ENCODE results near the gene EGFL7.

EGFL7 gene

DNA sequence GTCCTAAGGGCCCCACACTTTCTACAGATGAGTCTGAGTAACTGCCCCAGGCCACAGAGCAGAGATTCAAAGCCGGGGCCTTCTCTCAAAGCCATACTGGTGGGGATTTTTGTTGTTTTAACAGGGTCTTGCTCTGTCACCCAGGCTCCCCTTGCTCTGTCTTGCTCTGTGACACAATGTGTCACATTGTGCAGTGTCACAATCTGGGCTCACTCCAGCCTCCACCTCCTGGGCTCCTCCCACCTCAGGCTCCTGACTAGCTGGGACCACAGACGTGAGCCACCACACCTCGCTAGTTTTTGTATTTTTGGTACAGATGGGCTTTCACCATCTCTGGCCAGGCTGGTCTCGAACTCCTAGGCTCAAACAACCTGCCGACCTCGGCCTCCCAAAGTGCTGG lies 15.9 kb downstream of the EGFL7 start:
- H3K18ac ChIP-seq (ENCODE audit: low read depth in 1 of 2, low read length in 2 of 2) = no peak overlapping the region
- H3K79me1 ChIP-seq (replicated peaks; ENCODE audit: low read length, poor library complexity, severe bottlenecking) = peaks cover 41% of the 10 kb centered on the region
- no peaks in the 10 kb centered on the region for H3K9me3 ChIP-seq (ENCODE audit: control insufficient read depth, low read length)
- no peak overlapping the region for H2BK12ac ChIP-seq (ENCODE audit: low read length in 2 of 2)
- peaks cover 27% of the 10 kb centered on the region for H3K4me1 ChIP-seq (ENCODE audit: control insufficient read depth, insufficient read depth, low read depth, low read length)
- no peak overlapping the region for H3K4ac ChIP-seq (ENCODE audit: low read depth in 1 of 2, low read length in 2 of 2)
- H3K4me2 ChIP-seq (ENCODE audit: low read length, poor library complexity, severe bottlenecking) = no peak overlapping the region
- H3K9ac ChIP-seq (ENCODE audit: low read length) = no peak overlapping the region
- H3K36me3 ChIP-seq (ENCODE audit: control insufficient read depth in 1 of 2, insufficient read depth in 2 of 2, low read depth in 1 of 2, low read length in 2 of 2) = peaks cover 5 to 52% of the 10 kb centered on the region in 2 experiments
- no peak overlapping the region for H2BK5ac ChIP-seq (ENCODE audit: low read depth, low read length, poor library complexity, severe bottlenecking)
- H2BK15ac ChIP-seq (ENCODE audit: low read depth, poor library complexity, severe bottlenecking) = no peak overlapping the region
- H3K27me3 ChIP-seq (ENCODE audit: control insufficient read depth in 1 of 2, insufficient read depth in 1 of 2, low read length in 2 of 2) = no peaks in the 10 kb centered on the region
- no peak for DNase-seq
- H4K8ac ChIP-seq (ENCODE audit: low read length) = no peak overlapping the region
- no peak overlapping the region for H2BK120ac ChIP-seq (ENCODE audit: low read depth, low read length)
- no peak overlapping the region for H3K4me3 ChIP-seq (ENCODE audit: insufficient read depth in 1 of 2, low read depth in 1 of 2, low read length in 2 of 2)
- no peak overlapping the region for H3K23ac ChIP-seq (ENCODE audit: low read length in 2 of 2)
- H3K14ac ChIP-seq (ENCODE audit: low read length in 2 of 2) = no peak overlapping the region
- 93% methylated on average over 6 of the region's 6 CpGs for WGBS
- no peak overlapping the region for H2AK5ac ChIP-seq (ENCODE audit: low read length, severe bottlenecking)
- H4K91ac ChIP-seq (ENCODE audit: low read length) = no peak overlapping the region
- no peak overlapping the region for H2AFZ ChIP-seq (ENCODE audit: low read depth, low read length)
- H3K27ac ChIP-seq (ENCODE audit: low read length, poor library complexity, severe bottlenecking) = no peak overlapping the region

DNA sequence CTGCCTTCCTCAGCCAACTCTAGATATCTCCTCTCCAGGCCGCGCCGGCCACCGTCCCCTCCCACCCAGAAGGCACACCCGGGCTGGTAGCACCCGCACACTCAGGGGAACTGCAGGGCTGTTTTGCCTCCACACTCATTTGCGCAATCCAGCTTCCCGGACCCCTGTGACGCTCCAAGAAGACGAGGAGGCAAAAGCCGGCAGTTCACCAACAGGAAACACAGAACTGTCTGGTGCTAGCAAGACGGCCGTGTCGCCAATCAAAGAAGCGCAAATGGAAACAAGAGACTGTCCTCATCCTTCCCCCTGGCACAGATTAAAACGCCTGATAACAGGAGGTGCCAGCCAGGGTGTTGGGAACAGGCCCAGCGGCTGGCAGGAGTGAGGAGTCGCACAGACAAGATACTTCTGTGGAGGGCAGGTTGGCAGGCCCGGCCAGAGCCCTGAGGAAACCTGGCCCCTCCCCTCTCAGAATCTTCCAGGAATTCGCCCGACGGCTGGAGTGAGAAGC lies 16.8 kb downstream of the EGFL7 start:
- no peak overlapping the region for H4K8ac ChIP-seq (ENCODE audit: low read length)
- H3K9ac ChIP-seq (ENCODE audit: low read length) = no peak overlapping the region
- H3K23ac ChIP-seq (ENCODE audit: low read length in 2 of 2) = no peak overlapping the region
- no peak overlapping the region for H2BK12ac ChIP-seq (ENCODE audit: low read length in 2 of 2)
- no peak overlapping the region for H3K14ac ChIP-seq (ENCODE audit: low read length in 2 of 2)
- peaks cover 46% of the 10 kb centered on the region for H3K79me1 ChIP-seq (replicated peaks; ENCODE audit: low read length, poor library complexity, severe bottlenecking)
- H2BK120ac ChIP-seq (ENCODE audit: low read depth, low read length) = no peak overlapping the region
- H3K27me3 ChIP-seq (ENCODE audit: control insufficient read depth in 1 of 2, insufficient read depth in 1 of 2, low read length in 2 of 2) = no peaks in the 10 kb centered on the region
- no peak overlapping the region for H3K4me2 ChIP-seq (ENCODE audit: low read length, poor library complexity, severe bottlenecking)
- H3K18ac ChIP-seq (ENCODE audit: low read depth in 1 of 2, low read length in 2 of 2) = no peak overlapping the region
- no peak overlapping the region for H2AFZ ChIP-seq (ENCODE audit: low read depth, low read length)
- DNase-seq = no peak
- H2AK5ac ChIP-seq (ENCODE audit: low read length, severe bottlenecking) = no peak overlapping the region
- H3K27ac ChIP-seq (ENCODE audit: low read length, poor library complexity, severe bottlenecking) = no peak overlapping the region
- H3K9me3 ChIP-seq (ENCODE audit: control insufficient read depth, low read length) = no peaks in the 10 kb centered on the region
- no peak overlapping the region for H2BK5ac ChIP-seq (ENCODE audit: low read depth, low read length, poor library complexity, severe bottlenecking)
- peaks cover 5 to 50% of the 10 kb centered on the region in 2 experiments for H3K36me3 ChIP-seq (ENCODE audit: control insufficient read depth in 1 of 2, insufficient read depth in 2 of 2, low read depth in 1 of 2, low read length in 2 of 2)
- no peak overlapping the region for H2BK15ac ChIP-seq (ENCODE audit: low read depth, poor library complexity, severe bottlenecking)
- 88% methylated on average over 21 of the region's 22 CpGs for WGBS
- no peak overlapping the region for H3K4ac ChIP-seq (ENCODE audit: low read depth in 1 of 2, low read length in 2 of 2)
- no peak overlapping the region for H4K91ac ChIP-seq (ENCODE audit: low read length)
- no peak overlapping the region for H3K4me3 ChIP-seq (ENCODE audit: insufficient read depth in 1 of 2, low read depth in 1 of 2, low read length in 2 of 2)
- H3K4me1 ChIP-seq (ENCODE audit: control insufficient read depth, insufficient read depth, low read depth, low read length) = peaks cover 25% of the 10 kb centered on the region

DNA sequence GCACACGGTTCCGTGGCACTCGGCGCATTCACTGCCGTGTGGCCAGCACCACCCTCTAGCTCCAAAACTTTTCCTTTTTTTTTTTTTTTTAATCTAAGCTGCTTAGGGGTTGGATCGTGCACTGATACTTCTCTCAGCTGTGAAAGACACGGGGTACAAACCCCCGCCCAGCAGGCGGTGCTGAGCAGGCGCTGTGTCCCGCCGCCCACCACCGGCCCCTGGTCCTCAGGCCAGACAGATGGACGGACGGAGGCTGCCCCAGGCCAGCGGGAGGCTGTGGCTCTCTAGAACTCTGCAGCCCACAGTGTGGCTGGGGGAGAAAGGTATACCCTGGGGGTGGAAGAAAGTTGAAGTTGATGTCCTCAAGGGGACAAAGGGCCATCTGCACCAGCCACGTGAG lies 18.3 kb downstream of the EGFL7 start:
- Histone ChIP-seq H3K27ac (ENCODE audit: low read length, poor library complexity, severe bottlenecking) (no peak overlapping the region), H3K36me3 (ENCODE audit: control insufficient read depth in 1 of 2, insufficient read depth in 2 of 2, low read depth in 1 of 2, low read length in 2 of 2) (peaks cover 5 to 42% of the 10 kb centered on the region in 2 experiments), H2AK5ac (ENCODE audit: low read length, severe bottlenecking) (no peak overlapping the region), H2AFZ (ENCODE audit: low read depth, low read length) (no peak overlapping the region), H2BK120ac (ENCODE audit: low read depth, low read length) (no peak overlapping the region), H3K79me1 (replicated peaks; ENCODE audit: low read length, poor library complexity, severe bottlenecking) (peaks cover 61% of the 10 kb centered on the region), H3K4me1 (ENCODE audit: control insufficient read depth, insufficient read depth, low read depth, low read length) (peaks cover 28% of the 10 kb centered on the region), H3K4me3 (ENCODE audit: insufficient read depth in 1 of 2, low read depth in 1 of 2, low read length in 2 of 2) (no peak overlapping the region), H2BK5ac (ENCODE audit: low read depth, low read length, poor library complexity, severe bottlenecking) (no peak overlapping the region), H2BK12ac (ENCODE audit: low read length in 2 of 2) (no peak overlapping the region), H3K4me2 (ENCODE audit: low read length, poor library complexity, severe bottlenecking) (no peak overlapping the region), H4K91ac (ENCODE audit: low read length) (no peak overlapping the region), H4K8ac (ENCODE audit: low read length) (no peak overlapping the region), H3K18ac (ENCODE audit: low read depth in 1 of 2, low read length in 2 of 2) (no peak overlapping the region), H2BK15ac (ENCODE audit: low read depth, poor library complexity, severe bottlenecking) (no peak overlapping the region), H3K14ac (ENCODE audit: low read length in 2 of 2) (no peak overlapping the region), H3K4ac (ENCODE audit: low read depth in 1 of 2, low read length in 2 of 2) (no peak overlapping the region), H3K9me3 (ENCODE audit: control insufficient read depth, low read length) (no peaks in the 10 kb centered on the region), H3K9ac (ENCODE audit: low read length) (no peak overlapping the region), H3K27me3 (ENCODE audit: control insufficient read depth in 1 of 2, insufficient read depth in 1 of 2, low read length in 2 of 2) (no peaks in the 10 kb centered on the region), H3K23ac (ENCODE audit: low read length in 2 of 2) (no peak overlapping the region)
- 95% methylated on average over 17 of the region's 17 CpGs for WGBS
- no peak for DNase-seq

DNA sequence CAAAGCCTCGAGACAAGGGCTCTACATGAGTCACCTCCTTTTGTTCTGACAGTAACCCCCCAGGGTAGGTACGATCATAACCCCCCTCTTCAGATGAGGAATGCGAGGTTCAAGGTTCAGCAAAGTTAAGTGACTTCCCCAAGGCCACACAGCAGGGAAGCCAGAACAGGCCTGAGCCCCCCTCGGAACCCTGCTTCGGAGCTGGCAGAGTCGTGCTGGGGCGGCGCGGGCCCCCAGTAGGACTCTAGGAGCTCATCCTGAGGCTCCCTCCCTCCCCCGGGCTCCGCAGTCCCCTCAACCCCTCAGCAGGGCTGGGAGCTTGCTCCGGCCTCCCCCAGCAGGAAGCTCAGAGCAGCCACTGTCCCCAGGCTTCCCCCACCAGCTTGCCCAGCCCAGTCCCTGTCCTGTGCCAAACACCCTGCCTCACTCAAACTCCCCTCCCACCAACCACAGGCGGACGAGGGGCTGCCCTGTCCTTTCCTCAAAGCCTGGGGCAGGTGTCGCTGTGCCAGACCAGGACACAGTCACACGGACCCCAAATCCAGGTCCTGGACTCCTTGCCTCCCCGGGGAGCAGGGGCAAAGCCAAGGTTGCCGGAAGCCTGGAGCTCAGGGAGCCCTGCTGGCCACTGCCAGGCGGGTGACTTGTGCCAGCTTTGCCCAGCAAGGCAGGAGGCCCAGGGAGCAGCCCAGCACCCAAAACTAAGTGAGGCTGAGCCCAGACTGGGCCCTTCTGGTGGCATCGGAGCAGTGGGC lies 19.4 kb downstream of the EGFL7 start:
- H3K4me3 ChIP-seq (ENCODE audit: insufficient read depth in 1 of 2, low read depth in 1 of 2, low read length in 2 of 2) = no peak overlapping the region
- peaks cover 0 to 31% of the 10 kb centered on the region in 2 experiments for H3K36me3 ChIP-seq (ENCODE audit: control insufficient read depth in 1 of 2, insufficient read depth in 2 of 2, low read depth in 1 of 2, low read length in 2 of 2)
- no peaks in the 10 kb centered on the region for H3K27me3 ChIP-seq (ENCODE audit: control insufficient read depth in 1 of 2, insufficient read depth in 1 of 2, low read length in 2 of 2)
- no peak overlapping the region for H2AK5ac ChIP-seq (ENCODE audit: low read length, severe bottlenecking)
- no peak overlapping the region for H3K4ac ChIP-seq (ENCODE audit: low read depth in 1 of 2, low read length in 2 of 2)
- peaks cover 63% of the 10 kb centered on the region for H3K79me1 ChIP-seq (replicated peaks; ENCODE audit: low read length, poor library complexity, severe bottlenecking)
- no peak for DNase-seq
- H2AFZ ChIP-seq (ENCODE audit: low read depth, low read length) = no peak overlapping the region
- H2BK12ac ChIP-seq (ENCODE audit: low read length in 2 of 2) = no peak overlapping the region
- no peak overlapping the region for H2BK120ac ChIP-seq (ENCODE audit: low read depth, low read length)
- H3K23ac ChIP-seq (ENCODE audit: low read length in 2 of 2) = peak overlapping the region in 1 of 2 experiments; percentile 42
- H3K14ac ChIP-seq (ENCODE audit: low read length in 2 of 2) = peak overlapping the region in 1 of 2 experiments; percentile 71
- peaks cover 34% of the 10 kb centered on the region for H3K4me1 ChIP-seq (ENCODE audit: control insufficient read depth, insufficient read depth, low read depth, low read length)
- H4K8ac ChIP-seq (ENCODE audit: low read length) = no peak overlapping the region
- H3K18ac ChIP-seq (ENCODE audit: low read depth in 1 of 2, low read length in 2 of 2) = no peak overlapping the region
- no peak overlapping the region for H3K27ac ChIP-seq (ENCODE audit: low read length, poor library complexity, severe bottlenecking)
- no peak overlapping the region for H2BK5ac ChIP-seq (ENCODE audit: low read depth, low read length, poor library complexity, severe bottlenecking)
- no peak overlapping the region for H3K9ac ChIP-seq (ENCODE audit: low read length)
- H3K9me3 ChIP-seq (ENCODE audit: control insufficient read depth, low read length) = no peaks in the 10 kb centered on the region
- 91% methylated on average over 20 of the region's 20 CpGs for WGBS
- no peak overlapping the region for H4K91ac ChIP-seq (ENCODE audit: low read length)
- no peak overlapping the region for H3K4me2 ChIP-seq (ENCODE audit: low read length, poor library complexity, severe bottlenecking)
- no peak overlapping the region for H2BK15ac ChIP-seq (ENCODE audit: low read depth, poor library complexity, severe bottlenecking)

Data from mesenchymal stem cell (in vitro differentiated cells and primary cell).